BE2C (cell line): Measurements from ENCODE around the gene RNF14.

Experiments
- DNase-seq: peaks from one replicate; pipeline ENCODE4 v3.0.0-alpha.2; 2020
- H3K27me3 ChIP-seq: fragments of 250-450 bp; sonication (Bioruptor Pico); 2 replicates; pipeline ENCODE4 v1.5.1; 2020; ENCODE audit warnings: mild to moderate bottlenecking
- H3K36me3 ChIP-seq: fragments of 250-450 bp; sonication (Bioruptor Pico); 2 replicates; pipeline ENCODE4 v1.5.1; 2020; ENCODE audit warnings: mild to moderate bottlenecking
- H3K4me1 ChIP-seq: fragments of 250-450 bp; sonication (Bioruptor Pico); 2 replicates; pipeline ENCODE4 v1.5.1; 2020
- H3K4me3 ChIP-seq: 2 replicates; pipeline ENCODE4 v1.5.1; 2011; ENCODE audit warnings: low read depth, low read length
- H3K9me3 ChIP-seq: fragments of 250-450 bp; sonication (Bioruptor Pico); 2 replicates; pipeline ENCODE4 v1.5.1; 2020
- TF ChIP-seq, protein P1 (sequence below): IDR thresholded peaks from 2 replicates; pipeline ENCODE4 v1.5.1; 2012; ENCODE audit warnings: mild to moderate bottlenecking, low read depth, low read length

The RNF14 gene

DNA sequence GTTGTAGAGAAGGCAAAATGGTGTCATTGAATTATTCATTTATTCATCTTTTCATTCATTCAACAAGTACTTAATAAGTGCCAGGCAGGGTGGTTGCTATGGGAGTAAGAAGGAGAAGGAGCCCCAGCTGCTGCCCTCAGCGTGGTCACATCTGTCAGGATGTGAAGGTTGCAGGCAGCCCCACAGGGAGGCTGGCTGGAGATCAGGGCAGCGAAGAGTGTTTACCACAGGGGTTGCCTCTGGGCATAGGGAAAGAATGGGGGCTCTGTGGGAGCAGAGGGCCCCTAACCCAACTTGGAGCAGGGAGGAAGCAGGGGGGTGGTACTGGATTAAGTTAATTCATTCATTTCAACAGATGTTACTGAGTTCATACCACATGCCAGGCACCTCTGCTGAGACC, 16.9 kb upstream of the RNF14 start:
- no peaks in the 10 kb centered on the region for H3K27me3 ChIP-seq
- no peaks in the 10 kb centered on the region for H3K36me3 ChIP-seq
- H3K4me3 ChIP-seq: no peak overlapping the region
- DNase-seq: no peak
- TF ChIP-seq, protein P1, sequence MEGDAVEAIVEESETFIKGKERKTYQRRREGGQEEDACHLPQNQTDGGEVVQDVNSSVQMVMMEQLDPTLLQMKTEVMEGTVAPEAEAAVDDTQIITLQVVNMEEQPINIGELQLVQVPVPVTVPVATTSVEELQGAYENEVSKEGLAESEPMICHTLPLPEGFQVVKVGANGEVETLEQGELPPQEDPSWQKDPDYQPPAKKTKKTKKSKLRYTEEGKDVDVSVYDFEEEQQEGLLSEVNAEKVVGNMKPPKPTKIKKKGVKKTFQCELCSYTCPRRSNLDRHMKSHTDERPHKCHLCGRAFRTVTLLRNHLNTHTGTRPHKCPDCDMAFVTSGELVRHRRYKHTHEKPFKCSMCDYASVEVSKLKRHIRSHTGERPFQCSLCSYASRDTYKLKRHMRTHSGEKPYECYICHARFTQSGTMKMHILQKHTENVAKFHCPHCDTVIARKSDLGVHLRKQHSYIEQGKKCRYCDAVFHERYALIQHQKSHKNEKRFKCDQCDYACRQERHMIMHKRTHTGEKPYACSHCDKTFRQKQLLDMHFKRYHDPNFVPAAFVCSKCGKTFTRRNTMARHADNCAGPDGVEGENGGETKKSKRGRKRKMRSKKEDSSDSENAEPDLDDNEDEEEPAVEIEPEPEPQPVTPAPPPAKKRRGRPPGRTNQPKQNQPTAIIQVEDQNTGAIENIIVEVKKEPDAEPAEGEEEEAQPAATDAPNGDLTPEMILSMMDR: no peak
- no peaks in the 10 kb centered on the region for H3K4me1 ChIP-seq
- no peaks in the 10 kb centered on the region for H3K9me3 ChIP-seq

DNA sequence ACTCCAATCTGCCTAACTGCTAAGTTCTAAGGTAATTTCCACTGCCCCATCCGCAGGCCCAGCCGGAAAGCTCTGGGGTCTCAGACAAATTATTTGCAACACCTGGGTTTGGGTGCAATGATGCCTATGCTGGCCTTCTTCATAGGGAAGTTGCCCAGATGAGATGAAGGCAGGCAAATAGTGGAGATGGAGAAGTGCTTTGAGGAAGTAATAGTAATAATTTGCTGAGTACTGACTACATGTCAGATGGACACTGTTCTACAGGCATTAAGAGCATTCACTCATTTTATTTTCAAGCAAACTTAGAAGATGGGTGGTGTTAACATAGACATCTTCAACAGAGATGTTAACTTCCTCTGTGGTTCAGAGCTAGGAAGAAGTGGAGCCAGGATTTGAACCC, 14.7 kb upstream of the RNF14 start:
- no peak overlapping the region for H3K4me3 ChIP-seq
- TF ChIP-seq, protein P1: no peak

DNA sequence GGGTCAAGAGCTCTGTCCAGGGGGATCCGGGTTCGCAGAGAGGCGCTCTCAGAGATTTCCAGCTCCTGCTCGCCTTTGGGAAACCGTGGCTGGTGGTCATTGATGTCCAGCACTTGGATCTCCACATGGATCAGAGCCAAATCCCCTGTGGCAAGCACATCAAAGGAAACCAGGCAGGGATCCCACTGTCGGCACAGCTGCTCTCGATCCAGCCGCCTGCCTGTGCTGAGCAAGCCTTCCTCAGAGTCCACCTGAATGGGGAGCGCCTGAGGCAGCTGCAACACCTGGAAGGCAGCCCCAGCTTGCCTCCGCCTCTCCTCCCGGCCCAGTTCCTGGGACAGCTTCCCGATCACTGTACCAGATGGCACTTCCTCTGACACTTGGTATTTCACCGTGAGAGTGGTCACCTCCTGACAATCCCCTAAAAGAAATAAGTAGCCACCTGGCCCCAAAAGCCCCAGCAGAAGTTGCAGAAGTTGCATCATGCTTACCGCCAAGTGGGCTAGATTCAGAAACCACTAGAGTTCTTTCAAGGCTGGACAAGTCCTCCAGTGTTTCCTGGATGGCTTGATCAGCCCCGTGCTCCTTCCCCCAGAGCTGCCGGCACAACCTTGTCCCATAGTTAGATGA, 11.4 kb upstream of the RNF14 start:
- Histone ChIP-seq H3K4me1 (peaks cover 11% of the 10 kb centered on the region), H3K36me3 (no peaks in the 10 kb centered on the region), H3K27me3 (no peaks in the 10 kb centered on the region), H3K4me3 (no peak overlapping the region), H3K9me3 (no peaks in the 10 kb centered on the region)
- no peak for DNase-seq
- TF ChIP-seq, protein P1: no peak

More for the DNA sequence above, 14.7 kb upstream of the RNF14 start:
- H3K27me3 ChIP-seq: no peaks in the 10 kb centered on the region
- no peaks in the 10 kb centered on the region for H3K9me3 ChIP-seq
- no peaks in the 10 kb centered on the region for H3K36me3 ChIP-seq
- peaks cover 8% of the 10 kb centered on the region for H3K4me1 ChIP-seq
- DNase-seq: no peak

DNA sequence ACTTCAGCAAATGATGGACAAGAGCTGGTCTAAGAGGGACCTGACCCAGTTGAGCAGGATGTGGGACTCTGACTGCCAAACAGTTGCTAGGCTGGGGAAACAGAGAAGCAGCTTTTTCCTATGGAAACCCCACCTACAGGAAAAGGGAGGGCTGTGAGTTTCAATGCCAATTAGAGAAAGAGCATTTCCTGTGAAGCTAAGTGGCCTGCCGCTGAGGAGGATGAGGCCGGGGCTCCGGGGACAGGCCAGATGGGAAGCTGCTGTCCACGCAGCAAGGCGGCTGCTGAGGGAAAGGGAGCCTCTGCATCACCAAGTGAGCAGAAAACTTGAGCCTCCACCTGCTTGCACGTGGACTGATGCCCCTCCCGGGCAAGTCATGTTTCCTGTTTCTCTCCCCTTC, 10.8 kb upstream of the RNF14 start, which contains the start of gene PCDH12:
PCDH12 (minus strand) TSS at position 90 of the 400 bp plus-strand sequence. CDS start 351 bp downstream, outside the sequence.
- Histone ChIP-seq H3K4me1 (peaks cover 11% of the 10 kb centered on the region), H3K4me3 (no peak within 1 kb of the TSS), H3K27me3 (no peaks in the 10 kb centered on the region), H3K9me3 (no peaks in the 10 kb centered on the region), H3K36me3 (no peaks in the 10 kb centered on the region)
- TF ChIP-seq, protein P1: no peak
- DNase-seq: peak; percentile 52

DNA sequence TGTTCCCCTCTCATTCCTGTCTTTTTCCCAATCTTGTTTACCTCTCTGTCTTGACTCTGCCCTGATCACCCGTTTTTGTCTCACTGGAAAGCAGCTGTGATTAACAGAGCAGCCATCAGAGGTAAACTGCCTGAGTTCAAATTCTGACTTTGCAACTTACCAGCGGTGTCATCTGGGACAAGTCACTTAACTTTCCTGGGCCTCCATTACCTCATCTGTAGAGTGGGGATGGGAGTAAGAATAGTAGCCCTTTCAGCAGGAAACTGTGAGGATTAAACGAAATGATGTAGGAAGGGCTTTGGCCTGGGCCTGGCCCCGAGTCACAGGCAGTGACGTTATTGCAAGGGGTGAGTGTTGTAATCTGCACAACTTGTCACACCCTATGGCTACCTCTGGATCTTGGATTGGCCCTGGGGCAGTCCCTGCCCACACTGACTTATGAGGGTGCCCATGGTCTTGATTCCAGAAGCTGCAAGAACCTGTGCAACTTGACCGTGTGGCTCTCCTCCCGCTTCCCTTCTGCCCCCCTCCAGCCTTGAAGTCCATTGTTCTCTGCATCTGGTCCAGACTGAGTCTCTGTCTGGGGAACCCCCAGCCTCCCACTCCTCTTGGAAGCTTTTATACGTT, 10.2 kb upstream of the RNF14 start:
- Histone ChIP-seq H3K27me3 (no peaks in the 10 kb centered on the region), H3K36me3 (no peaks in the 10 kb centered on the region), H3K4me3 (no peak overlapping the region), H3K4me1 (peaks cover 11% of the 10 kb centered on the region), H3K9me3 (no peaks in the 10 kb centered on the region)
- no peak for DNase-seq
- TF ChIP-seq, protein P1: no peak

DNA sequence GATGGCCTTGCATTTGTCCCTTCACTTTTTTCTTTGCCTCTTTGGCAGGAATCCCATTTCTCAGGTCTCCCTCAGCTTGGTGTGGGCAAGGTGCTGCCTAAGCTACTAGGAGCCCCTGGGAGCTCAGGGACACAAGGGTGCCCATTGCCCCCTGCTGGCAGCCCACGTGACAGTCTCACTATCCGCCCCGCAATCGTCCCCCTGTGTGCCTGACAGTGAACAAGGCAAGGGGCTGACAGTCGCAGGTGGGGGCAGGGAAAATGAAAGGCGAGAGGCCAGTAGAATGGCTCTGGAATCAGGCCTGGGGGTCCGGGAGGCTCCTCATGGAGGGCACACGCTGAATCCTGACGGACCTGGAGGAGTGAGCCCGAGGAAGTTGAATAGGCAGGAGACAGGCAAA, 8.9 kb upstream of the RNF14 start:
- TF ChIP-seq, protein P1: peak; percentile 56
- Histone ChIP-seq H3K4me1 (peaks cover 11% of the 10 kb centered on the region), H3K36me3 (no peaks in the 10 kb centered on the region), H3K27me3 (no peaks in the 10 kb centered on the region), H3K9me3 (no peaks in the 10 kb centered on the region), H3K4me3 (no peak overlapping the region)
- peak; percentile 62 for DNase-seq
